HEK293 (cell line): ENCODE data around the gene CCNY.

Experiments
- ZNF114 ChIP-seq: fragments of 450-650 bp; formaldehyde crosslinking; IDR thresholded peaks from 2 replicates; pipeline ENCODE4 v1.5.0; 2017; ENCODE audit warnings: missing biosample characterization, missing genetic modification characterization
- ZNF19 ChIP-seq: fragments of 450-650 bp; formaldehyde crosslinking; IDR thresholded peaks from 2 replicates; pipeline ENCODE4; 2016; ENCODE audit warnings: missing biosample characterization, missing genetic modification characterization, low read depth
- TF ChIP-seq, protein P1 (sequence below): fragments of 450-650 bp; formaldehyde crosslinking; IDR thresholded peaks from 2 replicates; pipeline ENCODE4 v1.5.1; 2016; ENCODE audit warnings: missing biosample characterization, missing genetic modification characterization
- TF ChIP-seq, protein P2 (sequence below): fragments of 450-650 bp; formaldehyde crosslinking; IDR thresholded peaks from 2 replicates; pipeline ENCODE4 v1.5.1; 2017; ENCODE audit warnings: missing biosample characterization, missing genetic modification characterization

DNA sequence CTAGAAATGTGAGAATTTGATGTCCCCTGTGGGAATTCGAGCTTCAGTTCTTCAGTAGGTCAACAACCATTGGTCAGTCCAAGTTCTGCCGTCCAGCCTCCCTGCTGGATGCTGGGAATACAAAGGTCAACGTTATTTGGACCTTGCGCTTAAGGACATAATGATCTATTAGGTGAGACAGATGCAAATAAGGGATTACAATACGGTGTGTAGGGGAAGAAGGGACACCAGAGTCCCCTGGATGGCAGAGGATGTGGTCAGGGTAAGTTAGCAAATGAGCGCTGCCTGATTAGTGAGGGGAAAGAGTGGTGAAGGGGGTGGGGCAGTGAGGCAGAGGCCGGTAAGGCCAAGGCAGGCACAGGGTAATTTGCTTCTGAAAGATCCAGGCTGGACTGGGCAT, 16.2 kb downstream of the CCNY start:
- TF ChIP-seq, protein P1, sequence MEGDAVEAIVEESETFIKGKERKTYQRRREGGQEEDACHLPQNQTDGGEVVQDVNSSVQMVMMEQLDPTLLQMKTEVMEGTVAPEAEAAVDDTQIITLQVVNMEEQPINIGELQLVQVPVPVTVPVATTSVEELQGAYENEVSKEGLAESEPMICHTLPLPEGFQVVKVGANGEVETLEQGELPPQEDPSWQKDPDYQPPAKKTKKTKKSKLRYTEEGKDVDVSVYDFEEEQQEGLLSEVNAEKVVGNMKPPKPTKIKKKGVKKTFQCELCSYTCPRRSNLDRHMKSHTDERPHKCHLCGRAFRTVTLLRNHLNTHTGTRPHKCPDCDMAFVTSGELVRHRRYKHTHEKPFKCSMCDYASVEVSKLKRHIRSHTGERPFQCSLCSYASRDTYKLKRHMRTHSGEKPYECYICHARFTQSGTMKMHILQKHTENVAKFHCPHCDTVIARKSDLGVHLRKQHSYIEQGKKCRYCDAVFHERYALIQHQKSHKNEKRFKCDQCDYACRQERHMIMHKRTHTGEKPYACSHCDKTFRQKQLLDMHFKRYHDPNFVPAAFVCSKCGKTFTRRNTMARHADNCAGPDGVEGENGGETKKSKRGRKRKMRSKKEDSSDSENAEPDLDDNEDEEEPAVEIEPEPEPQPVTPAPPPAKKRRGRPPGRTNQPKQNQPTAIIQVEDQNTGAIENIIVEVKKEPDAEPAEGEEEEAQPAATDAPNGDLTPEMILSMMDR (tag by site-specific recombination) = no peak
- TF ChIP-seq ZNF114 (tag by site-specific recombination) (no peak), ZNF19 (no peak)
- TF ChIP-seq, protein P2, sequence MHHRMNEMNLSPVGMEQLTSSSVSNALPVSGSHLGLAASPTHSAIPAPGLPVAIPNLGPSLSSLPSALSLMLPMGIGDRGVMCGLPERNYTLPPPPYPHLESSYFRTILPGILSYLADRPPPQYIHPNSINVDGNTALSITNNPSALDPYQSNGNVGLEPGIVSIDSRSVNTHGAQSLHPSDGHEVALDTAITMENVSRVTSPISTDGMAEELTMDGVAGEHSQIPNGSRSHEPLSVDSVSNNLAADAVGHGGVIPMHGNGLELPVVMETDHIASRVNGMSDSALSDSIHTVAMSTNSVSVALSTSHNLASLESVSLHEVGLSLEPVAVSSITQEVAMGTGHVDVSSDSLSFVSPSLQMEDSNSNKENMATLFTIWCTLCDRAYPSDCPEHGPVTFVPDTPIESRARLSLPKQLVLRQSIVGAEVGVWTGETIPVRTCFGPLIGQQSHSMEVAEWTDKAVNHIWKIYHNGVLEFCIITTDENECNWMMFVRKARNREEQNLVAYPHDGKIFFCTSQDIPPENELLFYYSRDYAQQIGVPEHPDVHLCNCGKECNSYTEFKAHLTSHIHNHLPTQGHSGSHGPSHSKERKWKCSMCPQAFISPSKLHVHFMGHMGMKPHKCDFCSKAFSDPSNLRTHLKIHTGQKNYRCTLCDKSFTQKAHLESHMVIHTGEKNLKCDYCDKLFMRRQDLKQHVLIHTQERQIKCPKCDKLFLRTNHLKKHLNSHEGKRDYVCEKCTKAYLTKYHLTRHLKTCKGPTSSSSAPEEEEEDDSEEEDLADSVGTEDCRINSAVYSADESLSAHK (tag by site-specific recombination) = no peak
